Stimulated activated CD4-positive, alpha-beta T cell treated with anti-CD3 and anti-CD28 coated beads, Interleukin-15, amount 100 ng/mL, for 1 hour (primary cell): Measurements from ENCODE around the gene PPA1.
"Not testable (repeated sequence)": the region's sequence is repeated elsewhere in the genome, so short reads cannot be mapped to it uniquely, and the experiment has no call there.

ENCODE experiments used
- DNase-seq, 2 donors: peaks; one replicate each; pipeline ENCODE4 v3.0.0-alpha.2; 2020; ENCODE audit warnings: low read depth in 1 of 2, low spot score in 1 of 2

The PPA1 gene

GRCh38 chr10:70233109-70233938 is at the start of gene PPA1:
Gene PPA1, minus strand, starts transcription at chr10:70233429. Its CDS starts 102 bp downstream, at chr10:70233327.
- peak; percentile 99 to 100 for DNase-seq

- no peak for DNase-seq
Observed at GRCh38 chr10:70281609-70282008, 48.4 kb upstream of the PPA1 start.

GRCh38 chr10:70280099-70280498 is 46.9 kb upstream of the PPA1 start:
- no peak for DNase-seq

- DNase-seq: no peak
Observed at GRCh38 chr10:70277396-70278030, 44.3 kb upstream of the PPA1 start.

- DNase-seq: no peak
Observed at GRCh38 chr10:70274643-70275042, 41.4 kb upstream of the PPA1 start.

- DNase-seq: no peak
Observed at GRCh38 chr10:70272925-70273316, 39.7 kb upstream of the PPA1 start.

GRCh38 chr10:70271996-70272924 is 39.0 kb upstream of the PPA1 start:
- DNase-seq: no peak

GRCh38 chr10:70270952-70271351 is 37.7 kb upstream of the PPA1 start:
- DNase-seq: no peak

- DNase-seq: no peak
Observed at GRCh38 chr10:70269741-70270140, 36.5 kb upstream of the PPA1 start.

- no peak for DNase-seq
Observed at GRCh38 chr10:70268376-70268775, 35.1 kb upstream of the PPA1 start.

- no peak for DNase-seq
Observed at GRCh38 chr10:70267161-70267933, 34.1 kb upstream of the PPA1 start.

- DNase-seq: no peak
Observed at GRCh38 chr10:70266701-70267100, 33.5 kb upstream of the PPA1 start.

GRCh38 chr10:70266056-70266455 is 32.8 kb upstream of the PPA1 start:
- no peak for DNase-seq

GRCh38 chr10:70265032-70265689 is 31.9 kb upstream of the PPA1 start:
- no peak for DNase-seq

- DNase-seq: no peak
Observed at GRCh38 chr10:70260734-70261133, 27.5 kb upstream of the PPA1 start.

GRCh38 chr10:70260259-70260658 is 27.0 kb upstream of the PPA1 start:
- no peak for DNase-seq

- DNase-seq: no peak
Observed at GRCh38 chr10:70258216-70258615, 25.0 kb upstream of the PPA1 start.

GRCh38 chr10:70257816-70258215 is 24.6 kb upstream of the PPA1 start:
- not testable (repeated sequence) for DNase-seq

- no peak for DNase-seq
Observed at GRCh38 chr10:70256463-70256862, 23.2 kb upstream of the PPA1 start.
